GM18519 (cell line): ENCODE data around the gene BLCAP.

Experiments
- ATAC-seq: cut with Tn5 transposase; IDR thresholded peaks from one replicate; pipeline ENCODE4 v1.9.1; 2021; ENCODE audit warnings: mild to moderate bottlenecking, moderate library complexity; ENCODE audit not compliant: unreplicated experiment, low FRiP score

BLCAP gene

GRCh38 chr20:37518606-37519507 lies 8.8 kb downstream of the BLCAP start:
- ATAC-seq: no peak

- ATAC-seq: no peak
Measured at GRCh38 chr20:37518059-37518458, 9.6 kb downstream of the BLCAP start.

GRCh38 chr20:37516811-37517750 lies 10.6 kb downstream of the BLCAP start:
- no peak for ATAC-seq

- ATAC-seq: no peak
Measured at GRCh38 chr20:37515876-37516275, 11.8 kb downstream of the BLCAP start.

GRCh38 chr20:37513779-37514359 lies 13.8 kb downstream of the BLCAP start:
- ATAC-seq: no peak

GRCh38 chr20:37511610-37512275 lies 15.9 kb downstream of the BLCAP start:
- no peak for ATAC-seq

- no peak for ATAC-seq
Measured at GRCh38 chr20:37510226-37510625, 17.4 kb downstream of the BLCAP start.

- ATAC-seq: no peak
Measured at GRCh38 chr20:37506152-37506725, 21.4 kb downstream of the BLCAP start.

GRCh38 chr20:37505263-37506151 lies 22.2 kb downstream of the BLCAP start:
- no peak for ATAC-seq

GRCh38 chr20:37504404-37505096 lies 23.1 kb downstream of the BLCAP start:
- ATAC-seq: no peak

GRCh38 chr20:37503256-37503927 lies 24.3 kb downstream of the BLCAP start:
- no peak for ATAC-seq

GRCh38 chr20:37502654-37503053 lies 25.0 kb downstream of the BLCAP start:
- no peak for ATAC-seq

- ATAC-seq: no peak
Measured at GRCh38 chr20:37501940-37502339, 25.7 kb downstream of the BLCAP start.

- ATAC-seq: no peak
Measured at GRCh38 chr20:37500311-37500710, 27.4 kb downstream of the BLCAP start.

- no peak for ATAC-seq
Measured at GRCh38 chr20:37498066-37498665, 29.5 kb downstream of the BLCAP start.

GRCh38 chr20:37494796-37495195 lies 32.9 kb downstream of the BLCAP start:
- ATAC-seq: no peak

- no peak for ATAC-seq
Measured at GRCh38 chr20:37494301-37494700, 33.4 kb downstream of the BLCAP start.

- no peak for ATAC-seq
Measured at GRCh38 chr20:37492945-37493344, 34.7 kb downstream of the BLCAP start.
